HG03558 (cell line): ENCODE results near the gene MED28.
"Not testable (repeated sequence)": the region's sequence is repeated elsewhere in the genome, so short reads cannot be mapped to it uniquely, and the experiment has no call there.

Experiments used
- ATAC-seq: cut with Tn5 transposase; IDR thresholded peaks from one replicate; pipeline ENCODE4 v1.9.1; 2021; ENCODE audit warnings: moderate number of reproducible peaks; ENCODE audit not compliant: unreplicated experiment; ENCODE audit errors: extremely low read depth

MED28 gene

GRCh38 chr4:17613761-17614415 is 553 bp upstream of the MED28 start:
- peak; percentile 28 for ATAC-seq

- no peak for ATAC-seq
These were observed 1.8 kb downstream of the MED28 start for GRCh38 chr4:17616283-17616682.

GRCh38 chr4:17618926-17619325 is 4.5 kb downstream of the MED28 start:
- ATAC-seq = no peak

DNA sequence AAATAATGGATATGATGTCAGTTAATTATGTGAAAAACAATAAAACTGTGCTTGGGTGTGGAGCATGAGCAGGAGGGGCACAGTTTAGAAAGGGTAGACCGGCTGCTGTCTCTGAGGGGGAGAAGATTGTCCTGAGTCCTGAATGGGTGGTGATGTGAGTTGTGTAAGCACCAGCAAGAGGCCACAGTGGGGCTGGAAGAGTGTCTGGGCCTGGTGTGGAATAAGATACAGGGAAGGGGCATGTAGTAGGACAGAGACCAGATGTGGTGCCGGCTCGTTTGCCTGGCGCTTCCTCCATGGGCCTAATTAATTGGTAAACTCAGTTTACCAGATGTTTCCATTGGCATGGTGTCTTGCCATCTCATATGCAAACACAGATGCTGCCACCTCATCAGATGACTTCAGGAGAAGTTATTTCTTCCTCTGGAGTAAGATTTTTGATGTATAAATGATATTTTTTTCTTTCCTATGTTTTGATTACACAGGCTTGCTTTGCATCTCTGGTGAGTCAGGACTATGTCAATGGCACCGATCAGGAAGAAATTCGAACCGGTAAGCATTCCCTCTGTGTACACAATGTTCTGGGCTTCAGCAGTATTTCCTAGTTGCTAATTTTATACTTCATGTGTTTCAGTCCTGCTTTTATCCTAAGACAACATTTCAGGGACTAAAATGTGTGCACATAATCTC is 5.1 kb downstream of the MED28 start:
- ATAC-seq = no peak

- ATAC-seq = no peak
These were observed 9.1 kb downstream of the MED28 start for GRCh38 chr4:17623451-17624001.

DNA sequence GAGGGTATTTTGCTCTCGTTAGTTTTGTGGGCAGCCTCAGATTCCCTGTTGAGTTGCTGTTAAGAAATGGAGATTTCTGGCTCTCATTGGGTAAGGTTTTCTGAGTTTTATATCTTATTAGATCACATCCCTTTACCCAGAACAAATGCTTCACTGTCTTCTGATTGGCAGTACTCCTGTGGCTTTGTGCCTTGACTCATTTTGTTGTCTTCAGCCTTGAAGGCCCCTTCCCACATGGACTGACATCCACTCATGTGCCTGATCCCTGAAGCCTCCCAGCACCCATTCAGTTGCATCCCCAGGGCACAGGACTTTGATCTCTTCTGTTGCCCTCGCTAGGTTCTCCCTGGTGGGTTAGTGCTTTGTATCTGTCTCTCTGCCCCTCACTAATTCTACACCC is 10.4 kb downstream of the MED28 start:
- no peak for ATAC-seq

DNA sequence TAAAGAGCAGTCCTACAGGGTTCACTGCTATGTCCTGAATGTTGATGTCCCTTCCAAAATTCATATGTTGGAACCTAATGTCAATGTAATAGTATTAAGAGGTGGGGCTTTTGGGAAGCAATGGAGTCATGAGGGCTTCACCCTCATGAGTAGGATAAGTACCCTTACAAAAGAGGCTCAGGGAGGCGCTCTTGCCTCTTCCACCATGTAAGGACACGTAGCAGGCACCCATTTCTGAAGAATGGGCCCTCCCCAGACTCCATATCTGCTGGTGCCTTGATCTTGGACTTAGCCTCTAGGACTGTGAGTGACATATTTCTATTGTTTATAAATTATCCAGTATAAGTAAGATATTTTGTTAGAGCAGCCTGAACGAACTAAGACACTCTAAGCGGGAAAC is 15.8 kb downstream of the MED28 start:
- ATAC-seq = no peak

DNA sequence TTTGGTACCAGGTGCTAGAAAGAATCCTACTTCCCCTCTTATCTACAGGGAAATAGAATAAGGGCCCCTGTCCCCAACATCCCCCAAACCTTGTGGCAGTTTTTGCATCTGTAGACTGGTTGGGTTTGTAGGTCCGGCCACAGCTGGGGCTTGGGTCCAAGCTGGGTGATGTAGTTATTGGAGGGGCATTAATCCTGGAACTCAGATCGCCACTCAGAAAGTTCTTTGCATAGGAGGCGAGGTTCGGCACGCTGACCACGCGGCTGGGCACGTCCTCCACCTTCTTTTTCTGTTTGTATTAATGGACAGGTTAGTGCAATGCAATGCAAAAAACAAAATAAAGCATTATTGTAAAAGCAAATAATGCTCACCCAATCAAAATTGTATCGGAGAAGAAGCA is 19.2 kb downstream of the MED28 start:
- no peak for ATAC-seq

DNA sequence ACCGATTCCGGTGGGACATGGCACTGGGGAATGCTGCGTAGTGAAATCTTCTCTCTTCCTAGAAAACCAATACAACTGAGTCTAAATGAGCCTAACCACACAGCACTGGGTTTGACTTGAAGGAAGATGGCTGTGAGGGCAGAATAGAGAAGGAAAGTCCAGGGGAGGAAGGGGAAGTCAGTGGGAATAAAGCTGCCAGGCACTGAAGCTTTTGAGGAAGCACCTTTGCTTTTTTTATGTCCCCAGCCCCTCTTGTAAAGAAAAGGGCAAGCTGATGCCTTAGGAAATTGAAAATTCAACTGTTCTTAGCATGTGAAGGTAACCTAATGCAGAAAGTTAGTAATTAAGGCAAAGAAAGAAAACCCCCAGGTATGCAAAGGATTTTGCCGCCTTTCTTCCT is 20.6 kb downstream of the MED28 start:
- ATAC-seq = no peak

- no peak for ATAC-seq
These were observed 21.9 kb downstream of the MED28 start for GRCh38 chr4:17636341-17636695.

DNA sequence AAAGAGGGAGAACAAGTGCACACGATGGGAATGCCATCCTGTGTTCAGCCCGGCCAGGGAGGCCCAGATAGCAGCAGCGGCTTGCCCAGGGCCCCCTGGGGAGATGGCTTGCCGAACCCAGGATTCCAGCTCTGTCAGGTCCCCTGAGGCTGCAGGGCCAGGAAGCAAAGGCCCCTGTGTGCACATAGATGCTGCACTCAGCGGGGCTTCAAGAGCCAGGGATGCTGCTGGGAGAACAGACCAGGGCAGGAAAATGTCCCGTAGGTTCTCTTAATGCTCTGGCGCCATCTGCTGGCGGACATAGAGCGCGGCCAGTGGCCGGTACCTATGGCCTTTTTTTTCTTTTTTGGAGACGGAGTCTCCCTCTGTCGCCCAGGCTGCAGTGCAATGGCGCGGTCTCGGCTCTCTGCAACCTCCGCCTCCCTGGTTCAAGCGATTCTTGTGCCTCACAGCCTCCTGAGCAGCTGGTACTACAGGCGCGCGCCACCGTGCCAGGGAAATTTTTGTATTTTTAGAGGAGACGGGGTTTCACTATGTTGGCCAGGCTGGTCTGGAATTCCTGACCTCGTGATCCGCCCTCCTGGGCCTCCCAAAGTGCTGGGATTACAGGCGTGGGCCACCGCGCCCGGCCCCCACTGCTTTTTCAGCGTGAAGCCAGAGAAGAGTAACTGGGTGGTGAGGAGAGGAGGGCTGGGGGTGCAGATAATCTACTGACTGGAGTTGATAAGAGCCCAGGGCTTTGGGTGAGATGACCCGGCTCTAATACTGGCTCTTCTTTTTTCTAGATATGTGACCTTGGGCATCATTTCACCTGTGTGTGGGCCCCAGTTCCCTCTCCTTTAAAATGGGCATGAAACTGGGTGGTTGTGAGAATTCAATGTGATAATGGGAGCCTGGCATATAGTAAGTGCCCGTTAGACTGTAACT is 22.5 kb downstream of the MED28 start:
- ATAC-seq = no peak

DNA sequence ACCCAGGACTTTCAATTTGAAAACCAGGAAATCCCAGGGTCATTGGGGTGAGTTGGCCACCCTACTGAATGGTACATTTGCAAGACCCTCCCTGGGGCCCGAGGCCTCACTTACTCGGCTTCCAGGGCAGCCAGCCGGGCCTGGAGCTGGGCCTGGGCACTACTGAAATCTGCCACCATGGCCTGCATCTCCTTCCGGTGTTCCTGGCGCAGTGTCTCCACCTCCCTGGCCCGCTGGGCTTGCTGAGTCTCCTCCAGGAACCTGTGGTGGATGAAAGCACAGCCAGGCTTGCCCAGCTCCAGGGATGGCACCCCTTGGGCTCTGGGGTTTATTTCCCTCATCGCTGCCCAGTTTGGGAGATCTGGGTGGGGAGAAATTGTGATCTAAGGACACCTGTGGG is 24.7 kb downstream of the MED28 start:
- ATAC-seq = no peak

DNA sequence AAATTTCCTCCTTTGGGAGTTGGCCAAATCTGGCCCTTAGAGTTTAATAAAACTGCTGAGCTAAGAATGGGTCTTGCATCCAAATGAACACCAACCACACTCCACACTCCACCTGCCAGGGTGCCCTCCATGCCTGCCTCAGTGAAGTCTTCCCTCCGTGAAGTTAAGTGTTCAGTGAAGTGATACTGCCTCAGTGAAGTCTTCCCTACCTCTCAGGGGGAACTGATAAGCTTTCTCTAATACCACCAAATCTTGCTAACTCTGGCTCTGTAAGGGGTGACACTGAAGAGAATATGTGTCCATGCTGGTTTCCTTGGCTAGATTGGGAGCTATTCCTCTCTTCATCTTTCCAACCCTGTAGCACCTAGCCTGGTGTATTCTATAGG is 27.9 kb downstream of the MED28 start:
- ATAC-seq = no peak

GRCh38 chr4:17646693-17647092 is 32.3 kb downstream of the MED28 start:
- no peak for ATAC-seq

- ATAC-seq = no peak
These were observed 32.9 kb downstream of the MED28 start for GRCh38 chr4:17647176-17647806.

GRCh38 chr4:17647927-17648326 is 33.5 kb downstream of the MED28 start:
- no peak for ATAC-seq

- no peak for ATAC-seq
These were observed 36.0 kb downstream of the MED28 start for GRCh38 chr4:17650406-17650805.

DNA sequence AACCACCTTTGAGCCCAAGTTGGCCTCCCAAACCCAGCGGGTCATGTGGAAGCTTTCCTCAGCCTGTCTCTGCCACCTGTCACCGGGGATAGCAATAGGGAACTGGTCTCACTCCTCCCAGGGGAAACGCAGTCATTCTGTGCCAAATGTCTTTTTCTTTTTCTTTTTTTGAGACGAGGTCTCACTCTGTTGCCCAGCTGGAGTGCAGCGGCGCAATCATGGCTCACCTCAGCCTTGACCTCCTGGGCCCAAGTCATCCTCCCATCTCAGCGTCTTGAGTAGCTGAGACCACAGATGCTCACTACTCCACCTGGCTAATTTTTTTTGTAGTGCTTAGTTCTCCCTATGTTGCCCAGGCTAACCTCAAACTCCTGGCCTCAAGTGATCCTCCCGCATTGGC is 40.3 kb downstream of the MED28 start:
- ATAC-seq = no peak

DNA sequence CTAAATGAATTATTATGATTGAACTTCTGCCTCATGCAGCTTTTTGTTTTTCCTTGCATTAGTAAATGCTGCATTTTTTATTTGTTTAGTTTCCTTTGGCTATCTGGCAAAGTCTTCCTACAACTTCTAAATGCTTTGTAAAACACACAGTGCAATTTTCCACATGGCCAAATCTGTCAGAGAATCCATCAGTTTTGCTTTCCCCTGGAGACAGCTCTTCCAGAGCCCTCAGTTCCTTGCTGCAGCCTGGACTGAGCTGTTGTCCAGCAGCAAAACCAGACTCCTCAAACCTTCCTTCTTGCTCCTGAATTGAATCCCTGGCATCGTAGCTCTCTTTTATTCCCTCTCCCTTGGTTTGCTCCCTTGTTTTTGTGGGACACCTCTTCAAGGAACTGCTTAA is 42.6 kb downstream of the MED28 start:
- ATAC-seq = no peak

DNA sequence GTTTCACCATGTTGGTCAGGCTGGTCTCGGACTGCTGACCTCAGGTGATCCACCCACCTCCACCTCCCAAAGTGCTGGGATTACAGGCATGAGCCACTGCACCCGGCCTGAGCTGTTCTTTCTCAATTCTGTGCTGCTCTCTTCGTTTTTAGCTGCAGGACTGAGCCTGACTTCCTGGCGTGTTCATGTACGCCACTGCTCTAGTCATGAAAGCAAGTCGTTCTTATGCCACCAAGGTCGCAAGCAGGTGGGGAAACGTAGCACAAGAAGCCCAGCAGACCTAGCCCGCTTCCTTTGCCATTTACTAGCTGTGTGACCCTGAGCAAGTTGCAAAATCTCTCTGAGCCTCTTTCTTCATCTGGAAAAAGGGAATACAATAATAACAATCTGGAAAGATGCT is 43.4 kb downstream of the MED28 start:
- ATAC-seq = no peak

DNA sequence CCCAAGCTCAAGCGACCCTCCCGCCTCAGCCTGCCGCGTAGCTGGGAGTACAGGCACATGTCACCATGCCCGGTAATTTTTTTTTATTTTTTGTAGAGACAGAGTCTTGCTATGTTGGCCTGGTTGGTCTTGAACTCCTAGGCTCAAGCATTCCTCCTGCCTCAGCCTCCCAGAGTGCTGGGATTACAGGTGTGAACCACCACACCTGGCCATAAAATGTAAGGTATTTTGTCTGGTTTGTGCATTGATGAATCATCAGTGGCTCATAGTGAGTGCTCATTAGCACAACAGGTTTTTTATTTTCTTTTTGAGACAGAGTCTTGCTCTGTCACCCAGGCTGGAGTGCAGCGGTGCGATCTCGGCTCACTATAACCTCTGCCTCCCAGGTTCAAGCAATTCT is 44.8 kb downstream of the MED28 start:
- ATAC-seq = not testable (repeated sequence)
